ENCODE measurements around the gene INSIG1.

Gene INSIG1

GRCh38 chr7:155266440-155266839 lies 31.2 kb upstream of the INSIG1 start:
- no peak for DNase-seq (ENCODE audit: low read depth)

- no peak for DNase-seq (ENCODE audit: low read depth)
Observed at GRCh38 chr7:155267023-155267422, 30.7 kb upstream of the INSIG1 start.

GRCh38 chr7:155267436-155267835 lies 30.2 kb upstream of the INSIG1 start:
- no peak for DNase-seq (ENCODE audit: low read depth)

GRCh38 chr7:155268211-155268610 lies 29.5 kb upstream of the INSIG1 start:
- DNase-seq (ENCODE audit: low read depth), result no peak

GRCh38 chr7:155268921-155269650 lies 28.6 kb upstream of the INSIG1 start:
- DNase-seq (ENCODE audit: low read depth), result no peak

- peak; percentile 11 for DNase-seq (ENCODE audit: low read depth)
Observed at GRCh38 chr7:155269766-155270585, 27.7 kb upstream of the INSIG1 start.

- no peak for DNase-seq (ENCODE audit: low read depth)
Observed at GRCh38 chr7:155270861-155271260, 26.8 kb upstream of the INSIG1 start.

GRCh38 chr7:155274633-155275355 lies 22.9 kb upstream of the INSIG1 start:
- DNase-seq (ENCODE audit: low read depth), result no peak

- DNase-seq (ENCODE audit: low read depth), result no peak
Observed at GRCh38 chr7:155276042-155276799, 21.5 kb upstream of the INSIG1 start.

- DNase-seq (ENCODE audit: low read depth), result no peak
Observed at GRCh38 chr7:155276800-155277375, 20.8 kb upstream of the INSIG1 start.

GRCh38 chr7:155277385-155277994 lies 20.2 kb upstream of the INSIG1 start:
- no peak for DNase-seq (ENCODE audit: low read depth)

GRCh38 chr7:155278921-155279320 lies 18.8 kb upstream of the INSIG1 start:
- DNase-seq (ENCODE audit: low read depth), result no peak

GRCh38 chr7:155279787-155280445 lies 17.8 kb upstream of the INSIG1 start:
- DNase-seq (ENCODE audit: low read depth), result no peak

- DNase-seq (ENCODE audit: low read depth), result no peak
Observed at GRCh38 chr7:155280446-155281397, 17.0 kb upstream of the INSIG1 start.

- DNase-seq (ENCODE audit: low read depth), result no peak
Observed at GRCh38 chr7:155281398-155281969, 16.2 kb upstream of the INSIG1 start.

GRCh38 chr7:155282671-155283070 lies 15.0 kb upstream of the INSIG1 start:
- no peak for DNase-seq (ENCODE audit: low read depth)

GRCh38 chr7:155283565-155284194 lies 14.0 kb upstream of the INSIG1 start:
- DNase-seq (ENCODE audit: low read depth), result no peak

- no peak for DNase-seq (ENCODE audit: low read depth)
Observed at GRCh38 chr7:155284496-155285274, 13.0 kb upstream of the INSIG1 start.
